CD4-positive, alpha-beta memory T cell (primary cell): ENCODE measurements around the gene COA1. TPM values are rescaled to one million over a fixed set of nuclear protein-coding genes. Genes with fewer than 3 reads are reported as not detected.

Experiments used
- CTCF ChIA-PET: fragments of 350-600 bp; sonication (Branson Sonifier 250); formaldehyde crosslinking; loops from one replicate; lab custom pipeline; 2021; ENCODE audit warnings: inconsistent platforms; ENCODE audit not compliant: partially characterized antibody; lab: Charles Lee
- POLR2A ChIA-PET: fragments of 350-600 bp; sonication (Branson Sonifier 250); formaldehyde crosslinking; loops from one replicate; lab custom pipeline; 2021; ENCODE audit not compliant: partially characterized antibody; lab: Charles Lee
- DNase-seq, 5 donors: peaks; one replicate each; pipeline versions ENCODE4 v3.0.0 to v3.0.0-alpha.2; 2020 to 2022; ENCODE audit warnings: mixed read lengths in 1 of 5
- H3K27ac ChIP-seq: one replicate; pipeline ENCODE4 v1.7.0; 2013; ENCODE audit warnings: low read depth, low read length
- H3K27me3 ChIP-seq: 2 replicates; pipeline ENCODE4 v1.7.0; 2013; ENCODE audit warnings: mild to moderate bottlenecking, low read length, moderate library complexity; ENCODE audit not compliant: insufficient read depth
- H3K36me3 ChIP-seq: 2 replicates; pipeline ENCODE4 v1.7.0; 2013; ENCODE audit warnings: mild to moderate bottlenecking, low read length, moderate library complexity; ENCODE audit not compliant: insufficient read depth
- H3K4me1 ChIP-seq: 2 replicates; pipeline ENCODE4 v1.7.0; 2013; ENCODE audit warnings: mild to moderate bottlenecking, low read length, moderate library complexity; ENCODE audit not compliant: insufficient read depth
- H3K4me3 ChIP-seq, 2 donors: one replicate each; pipeline ENCODE4 v1.7.0; 2013; ENCODE audit warnings: low read length in 2 of 2, mild to moderate bottlenecking in 1 of 2
- H3K9me3 ChIP-seq, 2 donors: one replicate each; pipeline ENCODE4 v1.7.0; 2013; ENCODE audit warnings: low read length in 2 of 2, control low read depth in 1 of 2; ENCODE audit not compliant: control insufficient read depth in 1 of 2
- H3K27ac Mint-ChIP-seq, 7 donors: one replicate each; pipeline ENCODE4 v1.8.0; 2020 to 2021; ENCODE audit warnings: mixed read lengths in 7 of 7, mild to moderate bottlenecking in 6 of 7, inconsistent platforms in 3 of 7, moderate library complexity in 3 of 7
- H3K27me3 Mint-ChIP-seq, 2 donors: one replicate each; pipeline ENCODE4 v1.8.0; 2020 to 2021; ENCODE audit warnings: mixed read lengths in 2 of 2
- H3K36me3 Mint-ChIP-seq, 2 donors: one replicate each; pipeline ENCODE4 v1.8.0; 2020 to 2021; ENCODE audit warnings: mixed read lengths in 2 of 2, inconsistent platforms in 1 of 2, mild to moderate bottlenecking in 1 of 2
- H3K4me1 Mint-ChIP-seq, 4 donors: one replicate each; pipeline ENCODE4 v1.8.0; 2020 to 2021; ENCODE audit warnings: mixed read lengths in 4 of 4, mild to moderate bottlenecking in 1 of 4
- H3K4me3 Mint-ChIP-seq, 8 donors: one replicate each; pipeline ENCODE4 v1.8.0; 2020 to 2021; ENCODE audit warnings: mixed read lengths in 8 of 8, mild to moderate bottlenecking in 7 of 8, moderate library complexity in 6 of 8, inconsistent platforms in 3 of 8
- H3K9me3 Mint-ChIP-seq, 8 donors: one replicate each; pipeline ENCODE4 v1.8.0; 2020 to 2021; ENCODE audit warnings: mixed read lengths in 8 of 8, mild to moderate bottlenecking in 5 of 8, inconsistent platforms in 3 of 8, moderate library complexity in 1 of 8
- intact Hi-C: fragments of 100-400 bp; cut with micrococcal nuclease; formaldehyde crosslinking; loops from one replicate; pipeline ENCODE4 v1.15.1; 2023
- polyA plus RNA-seq, 2 donors: library from polyadenylated mRNA; unstranded; fragments of 300-500 nt; fragmentation: Illumina TruSeq; gene quantifications; one replicate each; pipeline ENCODE4 v1.2.3, GENCODE V29; 2021
- total RNA-seq, 2 experiments: library from RNA; stranded (reverse); gene quantifications; one replicate each; pipeline ENCODE4 v1.2.3, GENCODE V29; 2021

Gene COA1
- total and polyA plus RNA-seq, 4 experiments from 2014 or later, result 43.7 to 56.4 (median 52.6) TPM

DNA sequence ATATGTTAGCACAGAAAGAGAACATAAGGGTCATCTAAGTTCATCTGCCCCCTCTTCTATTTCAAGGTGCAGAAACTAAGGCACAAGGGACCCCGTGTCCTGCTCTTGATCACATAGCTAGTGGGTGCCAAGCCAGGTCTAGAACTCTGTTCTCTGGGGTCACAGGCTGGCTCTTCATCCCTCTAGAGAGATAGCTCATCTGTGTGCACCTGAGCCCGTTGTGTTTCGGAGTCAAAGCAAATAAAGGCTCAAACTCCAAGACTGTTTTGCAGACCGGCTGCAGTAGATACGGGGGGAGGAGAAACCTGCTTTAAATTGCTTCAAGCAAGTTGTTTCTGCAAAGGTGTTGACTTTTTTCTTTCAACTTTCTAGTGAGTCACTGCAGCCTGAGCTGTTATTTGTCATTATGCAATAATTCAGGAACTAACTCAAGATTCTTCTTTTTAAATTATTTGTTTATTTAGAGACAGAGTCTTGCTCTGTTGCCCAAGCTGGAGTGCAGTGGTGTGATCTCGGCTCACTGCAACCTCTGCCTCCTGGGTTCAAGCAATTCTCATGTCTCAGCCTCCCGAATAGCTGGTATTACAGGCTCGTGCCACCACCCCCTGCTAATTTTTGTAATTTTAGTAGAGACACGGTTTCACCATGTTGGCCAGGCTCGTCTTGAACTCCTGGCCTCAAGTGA, 35.6 kb upstream of the COA1 start:
- Mint-ChIP-seq H3K4me1 (peaks cover 17 to 43% (median 34%) of the 10 kb centered on the region in 4 donors), H3K4me3 (peak overlapping the region in 2 of 8 donors; percentile 58 to 67), H3K36me3 (peaks cover 0 to 3% of the 10 kb centered on the region in 2 donors), H3K27me3 (no peaks in the 10 kb centered on the region), H3K27ac (peak overlapping the region in 3 of 7 donors; percentile 64 to 77 (median 66)), H3K9me3 (no peaks in the 10 kb centered on the region)
- POLR2A ChIA-PET, result no interaction called here
- no peak overlapping the region for H3K4me3 ChIP-seq
- no peaks in the 10 kb centered on the region for H3K36me3 ChIP-seq
- H3K4me1 ChIP-seq, result peaks cover 35% of the 10 kb centered on the region
- CTCF ChIA-PET, result interaction anchor here (1.0 to 3.0 kb wide), 5 partner anchors 20 to 183 kb away, joined by 3 to 8 read pairs (median 4); partner anchors contain the start of genes COA1 and STK17A
- intact Hi-C loops, result no loop called here
- no peaks in the 10 kb centered on the region for H3K27me3 ChIP-seq
- H3K9me3 ChIP-seq, result no peaks in the 10 kb centered on the region
- no peak overlapping the region for H3K27ac ChIP-seq
- DNase-seq, result no peak

DNA sequence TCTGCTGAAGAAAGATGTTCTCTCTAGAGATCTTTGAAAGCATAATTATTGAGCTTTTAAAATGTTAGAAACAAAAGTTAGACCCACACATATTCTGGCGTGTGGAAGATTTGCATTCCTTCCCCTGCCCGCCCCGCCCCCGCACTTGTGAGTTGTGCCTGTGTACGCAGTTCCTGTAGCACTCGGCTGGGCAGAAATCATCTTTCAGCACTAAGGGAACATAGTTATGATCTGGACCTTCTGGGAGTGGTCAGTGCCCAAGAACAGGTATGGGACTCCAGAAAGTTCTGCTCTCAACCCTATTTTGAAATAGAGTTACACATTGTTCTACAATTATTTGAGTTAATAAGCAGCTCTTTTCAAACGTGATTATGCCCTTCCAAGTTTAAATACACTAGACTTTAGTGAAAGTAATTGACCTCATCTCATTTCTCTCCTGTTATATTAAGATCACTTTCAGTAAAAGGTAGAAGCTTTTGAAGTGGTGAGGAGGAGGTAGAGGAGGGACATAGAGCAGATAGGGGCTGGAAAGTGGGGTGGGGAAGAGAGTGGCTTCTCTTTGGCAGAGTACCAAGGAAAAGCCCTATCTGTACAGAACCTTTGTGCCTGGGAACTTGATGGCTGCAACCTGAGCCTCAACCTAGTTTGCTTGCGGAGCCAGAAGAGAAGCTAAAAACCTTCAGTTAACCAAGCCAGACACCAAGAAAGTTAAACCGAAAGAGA, 34.9 kb upstream of the COA1 start:
- peak overlapping the region; percentile 1 to 67 (median 56) for H3K4me3 Mint-ChIP-seq
- H3K4me3 ChIP-seq, result no peak overlapping the region

DNA sequence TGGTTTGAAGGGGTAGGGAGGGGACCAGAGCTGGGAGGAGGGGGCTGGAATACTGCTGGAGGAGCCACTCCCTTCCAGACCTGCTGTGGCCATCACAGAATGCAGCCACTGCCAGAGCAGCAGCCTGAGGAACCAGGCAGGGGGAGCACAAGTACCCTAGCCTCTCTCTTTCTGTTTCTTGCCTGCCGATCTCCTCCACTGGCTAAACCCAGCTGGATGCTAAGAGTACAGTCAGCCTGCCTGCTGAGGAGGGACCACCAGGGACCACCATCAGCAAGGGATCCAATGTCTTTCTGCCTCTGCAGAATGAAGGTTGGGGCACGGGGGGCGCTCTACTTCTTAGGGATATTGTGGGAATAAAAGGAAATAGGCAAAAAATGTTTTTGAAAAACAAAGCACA, 33.9 kb upstream of the COA1 start:
- no peaks in the 10 kb centered on the region for H3K9me3 Mint-ChIP-seq
- H3K27ac Mint-ChIP-seq, result peak overlapping the region in 1 of 7 donors; percentile 71
- no peak overlapping the region for H3K27ac ChIP-seq
- no peak overlapping the region for H3K4me3 ChIP-seq
- no peaks in the 10 kb centered on the region for H3K27me3 Mint-ChIP-seq
- no peaks in the 10 kb centered on the region for H3K36me3 ChIP-seq
- H3K9me3 ChIP-seq, result no peaks in the 10 kb centered on the region
- H3K4me1 ChIP-seq, result peaks cover 42% of the 10 kb centered on the region
- H3K4me1 Mint-ChIP-seq, result peaks cover 20 to 48% (median 40%) of the 10 kb centered on the region in 4 donors
- ChIA-PET CTCF (interaction anchor here (3.0 kb wide), 1 partner anchor 181 kb away, joined by 8 read pairs; the partner anchor contains the start of gene STK17A), POLR2A (no interaction called here)
- H3K4me3 Mint-ChIP-seq, result peak overlapping the region in 4 of 8 donors; percentile 7 to 54 (median 23)
- no peak for DNase-seq
- peaks cover 1 to 3% of the 10 kb centered on the region in 2 donors for H3K36me3 Mint-ChIP-seq
- intact Hi-C loops, result no loop called here
- H3K27me3 ChIP-seq, result no peaks in the 10 kb centered on the region

More for the DNA sequence above, 34.9 kb upstream of the COA1 start:
- no peaks in the 10 kb centered on the region for H3K27me3 Mint-ChIP-seq
- Histone ChIP-seq H3K9me3 (no peaks in the 10 kb centered on the region), H3K4me1 (peaks cover 42% of the 10 kb centered on the region), H3K36me3 (no peaks in the 10 kb centered on the region), H3K27ac (no peak overlapping the region), H3K27me3 (no peaks in the 10 kb centered on the region)
- peaks cover 21 to 48% (median 38%) of the 10 kb centered on the region in 4 donors for H3K4me1 Mint-ChIP-seq
- peak overlapping the region in 5 of 7 donors; percentile 66 to 83 (median 77) for H3K27ac Mint-ChIP-seq
- ChIA-PET CTCF (interaction anchor here (1.0 to 3.0 kb wide), 3 partner anchors 35 to 182 kb away, joined by 4 to 8 read pairs (median 5); partner anchors contain the start of genes COA1 and STK17A), POLR2A (interaction anchor here (0.8 kb wide), 1 partner anchor 64 kb away, joined by 3 read pairs; no protein-coding TSS in a partner anchor)
- intact Hi-C loops, result no loop called here
- peak in 2 of 5 donors; percentile 7 to 11 for DNase-seq
- no peaks in the 10 kb centered on the region for H3K9me3 Mint-ChIP-seq
- peaks cover 0 to 3% of the 10 kb centered on the region in 2 donors for H3K36me3 Mint-ChIP-seq

DNA sequence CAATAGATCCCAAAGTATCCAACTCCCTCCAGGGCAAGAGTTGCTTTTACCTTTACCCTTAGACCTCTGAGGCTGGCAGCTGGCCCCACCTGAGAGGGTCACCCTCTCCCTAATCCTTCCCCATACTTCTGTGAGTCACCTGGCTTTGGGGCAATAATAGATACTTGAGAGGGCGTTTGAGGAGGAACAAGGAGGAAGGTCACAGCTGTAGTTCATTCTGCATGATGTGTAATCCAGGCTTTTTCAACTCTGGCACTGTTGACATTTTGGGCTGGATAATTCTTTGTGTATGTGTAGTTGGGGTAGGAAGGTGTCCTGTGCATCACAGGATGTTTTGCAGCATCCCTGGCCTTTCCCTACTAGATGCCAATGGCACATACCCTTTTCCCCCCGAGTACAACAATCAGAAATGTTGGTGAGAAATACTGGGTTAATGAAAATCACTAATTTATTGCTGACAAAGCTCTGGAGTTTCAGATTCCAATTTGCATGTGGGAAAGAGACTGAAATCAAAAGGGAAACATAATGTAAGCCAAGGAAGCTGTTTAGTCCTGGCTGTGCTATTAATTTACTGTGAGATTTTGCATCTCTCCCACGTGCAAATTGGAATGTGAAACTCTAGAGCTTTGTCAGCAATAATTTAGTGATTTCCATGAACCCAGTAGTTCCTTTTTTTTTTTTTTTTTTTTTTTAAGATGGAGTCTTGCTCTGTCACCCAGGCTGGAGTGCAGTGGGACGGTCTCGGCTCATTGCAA, 32.8 kb upstream of the COA1 start:
- no peaks in the 10 kb centered on the region for H3K27me3 ChIP-seq
- no peak overlapping the region for H3K4me3 ChIP-seq
- intact Hi-C loops, result no loop called here
- no peak for DNase-seq
- peak overlapping the region in 2 of 7 donors; percentile 32 to 53 for H3K27ac Mint-ChIP-seq
- H3K36me3 Mint-ChIP-seq, result peaks cover 3% of the 10 kb centered on the region in 2 donors
- H3K4me1 ChIP-seq, result peaks cover 52% of the 10 kb centered on the region
- H3K27me3 Mint-ChIP-seq, result no peaks in the 10 kb centered on the region
- POLR2A ChIA-PET, result no interaction called here
- H3K27ac ChIP-seq, result no peak overlapping the region
- H3K9me3 Mint-ChIP-seq, result no peaks in the 10 kb centered on the region
- H3K9me3 ChIP-seq, result no peaks in the 10 kb centered on the region
- CTCF ChIA-PET, result interaction anchor here (0.8 to 3.0 kb wide), 3 partner anchors 17 to 180 kb away, joined by 3 to 8 read pairs (median 4); partner anchors contain the start of gene STK17A
- H3K36me3 ChIP-seq, result no peaks in the 10 kb centered on the region
- peaks cover 27 to 58% (median 46%) of the 10 kb centered on the region in 4 donors for H3K4me1 Mint-ChIP-seq
- H3K4me3 Mint-ChIP-seq, result peak overlapping the region in 2 of 8 donors; percentile 3 to 31

DNA sequence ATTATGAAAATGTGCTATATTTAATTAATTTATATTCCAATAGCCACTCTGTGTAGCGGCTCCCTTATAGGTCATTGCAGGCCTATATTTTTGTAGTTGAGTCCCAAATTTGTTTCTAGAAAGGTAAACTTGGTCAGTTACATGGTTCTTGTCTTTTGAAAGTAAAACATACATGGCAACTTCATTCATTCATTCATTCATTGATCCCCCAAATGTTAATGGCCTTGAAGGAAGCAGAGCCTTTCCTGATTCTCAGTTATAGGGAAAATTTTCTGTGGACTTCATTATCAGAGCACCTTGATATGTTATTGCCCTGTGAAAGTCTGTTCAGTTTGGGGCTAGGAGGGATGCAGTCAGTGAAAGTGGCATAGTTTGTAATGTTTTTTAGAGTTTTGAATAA, 32.1 kb upstream of the COA1 start:
- Histone ChIP-seq H3K4me1 (peaks cover 52% of the 10 kb centered on the region), H3K4me3 (no peak overlapping the region), H3K9me3 (no peaks in the 10 kb centered on the region), H3K36me3 (no peaks in the 10 kb centered on the region), H3K27me3 (no peaks in the 10 kb centered on the region), H3K27ac (no peak overlapping the region)
- H3K27ac Mint-ChIP-seq, result no peak overlapping the region
- POLR2A ChIA-PET, result no interaction called here
- intact Hi-C loops, result no loop called here
- H3K27me3 Mint-ChIP-seq, result no peaks in the 10 kb centered on the region
- no peak for DNase-seq
- no peaks in the 10 kb centered on the region for H3K9me3 Mint-ChIP-seq
- H3K4me1 Mint-ChIP-seq, result peaks cover 27 to 60% (median 49%) of the 10 kb centered on the region in 4 donors
- no peak overlapping the region for H3K4me3 Mint-ChIP-seq
- peaks cover 3% of the 10 kb centered on the region in 2 donors for H3K36me3 Mint-ChIP-seq
- CTCF ChIA-PET, result interaction anchor here (1.0 to 1.1 kb wide), 2 partner anchors 57 to 61 kb away, joined by 3 to 4 read pairs; no protein-coding TSS in a partner anchor

DNA sequence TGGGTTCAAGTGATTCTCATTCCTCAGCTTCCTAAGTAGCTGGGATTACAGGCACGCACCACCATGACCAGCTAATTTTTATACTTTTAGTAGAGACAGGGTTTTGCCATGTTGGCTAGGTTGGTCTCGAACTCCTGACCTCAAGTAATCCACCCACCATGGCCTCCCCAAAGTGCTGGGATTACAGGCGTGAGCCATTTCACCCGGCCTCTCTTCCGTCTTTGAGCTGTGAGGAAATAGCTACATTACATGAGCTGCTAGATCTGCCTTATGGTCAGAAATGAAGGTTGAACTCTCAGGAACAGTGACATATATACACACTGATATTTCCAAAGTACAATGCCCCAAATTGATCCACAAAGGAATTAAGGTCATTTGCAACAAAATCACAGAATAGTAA, 31.5 kb upstream of the COA1 start:
- H3K36me3 Mint-ChIP-seq, result peaks cover 3% of the 10 kb centered on the region in 2 donors
- H3K9me3 ChIP-seq, result no peaks in the 10 kb centered on the region
- ChIA-PET CTCF (interaction anchor here (0.7 to 3.6 kb wide), 5 partner anchors 21 to 78 kb away, joined by 3 to 10 read pairs (median 4); no protein-coding TSS in a partner anchor), POLR2A (interaction anchor here (3.0 kb wide), 1 partner anchor 31 kb away, joined by 22 read pairs; the partner anchor contains the start of gene COA1)
- no peaks in the 10 kb centered on the region for H3K27me3 ChIP-seq
- H3K4me1 ChIP-seq, result peaks cover 52% of the 10 kb centered on the region
- H3K4me1 Mint-ChIP-seq, result peaks cover 27 to 60% (median 49%) of the 10 kb centered on the region in 4 donors
- H3K9me3 Mint-ChIP-seq, result no peaks in the 10 kb centered on the region
- no peaks in the 10 kb centered on the region for H3K27me3 Mint-ChIP-seq
- H3K4me3 Mint-ChIP-seq, result peak overlapping the region in 3 of 8 donors; percentile 37 to 73 (median 38)
- DNase-seq, result no peak
- H3K27ac ChIP-seq, result no peak overlapping the region
- H3K4me3 ChIP-seq, result no peak overlapping the region
- H3K36me3 ChIP-seq, result no peaks in the 10 kb centered on the region
- H3K27ac Mint-ChIP-seq, result peak overlapping the region in 1 of 7 donors; percentile 51
- intact Hi-C loops, result no loop called here
